Subcutaneous abdominal adipose tissue (tissue), 5 donors: ENCODE measurements around the gene RAP1GAP2.
A peak's percentile ranks its signal among the peaks of the same experiment; 100 is the strongest.
"Not testable (repeated sequence)": the region's sequence is repeated elsewhere in the genome, so short reads cannot be mapped to it uniquely, and the experiment has no call there.

Experiments
- H3K27ac ChIP-seq: one replicate; pipeline ENCODE4 v1.7.0; 2013; ENCODE audit warnings: low read depth, mild to moderate bottlenecking, inconsistent platforms, low read length, moderate library complexity
- H3K27me3 ChIP-seq, 5 donors: one replicate each; pipeline ENCODE4 v1.7.0; 2013; ENCODE audit warnings: low read length in 5 of 5, inconsistent platforms in 1 of 5; ENCODE audit not compliant: control insufficient read depth in 5 of 5, insufficient read depth in 4 of 5
- H3K36me3 ChIP-seq, 5 donors: one replicate each; pipeline ENCODE4 v1.7.0; 2013; ENCODE audit warnings: low read length in 5 of 5; ENCODE audit not compliant: control insufficient read depth in 5 of 5, insufficient read depth in 5 of 5
- H3K4me1 ChIP-seq, 5 donors: one replicate each; pipeline ENCODE4 v1.7.0; 2013; ENCODE audit warnings: low read length in 5 of 5, mild to moderate bottlenecking in 3 of 5, moderate library complexity in 1 of 5; ENCODE audit not compliant: control insufficient read depth in 5 of 5, insufficient read depth in 5 of 5
- H3K4me3 ChIP-seq, 5 donors: one replicate each; pipeline ENCODE4 v1.7.0; 2013; ENCODE audit warnings: low read length in 5 of 5, low read depth in 1 of 5
- H3K9ac ChIP-seq, 5 donors: one replicate each; pipeline ENCODE4 v1.7.0; 2013; ENCODE audit warnings: low read length in 5 of 5, mild to moderate bottlenecking in 4 of 5, moderate library complexity in 3 of 5
- H3K9me3 ChIP-seq, 5 donors: one replicate each; pipeline ENCODE4 v1.7.0; 2013; ENCODE audit warnings: low read length in 5 of 5; ENCODE audit not compliant: control insufficient read depth in 5 of 5
- donor health status: healthy.
- donor health status: healthy.
- donor health status: healthy.
- donor health status: healthy.
- donor health status: healthy.

Gene RAP1GAP2

DNA sequence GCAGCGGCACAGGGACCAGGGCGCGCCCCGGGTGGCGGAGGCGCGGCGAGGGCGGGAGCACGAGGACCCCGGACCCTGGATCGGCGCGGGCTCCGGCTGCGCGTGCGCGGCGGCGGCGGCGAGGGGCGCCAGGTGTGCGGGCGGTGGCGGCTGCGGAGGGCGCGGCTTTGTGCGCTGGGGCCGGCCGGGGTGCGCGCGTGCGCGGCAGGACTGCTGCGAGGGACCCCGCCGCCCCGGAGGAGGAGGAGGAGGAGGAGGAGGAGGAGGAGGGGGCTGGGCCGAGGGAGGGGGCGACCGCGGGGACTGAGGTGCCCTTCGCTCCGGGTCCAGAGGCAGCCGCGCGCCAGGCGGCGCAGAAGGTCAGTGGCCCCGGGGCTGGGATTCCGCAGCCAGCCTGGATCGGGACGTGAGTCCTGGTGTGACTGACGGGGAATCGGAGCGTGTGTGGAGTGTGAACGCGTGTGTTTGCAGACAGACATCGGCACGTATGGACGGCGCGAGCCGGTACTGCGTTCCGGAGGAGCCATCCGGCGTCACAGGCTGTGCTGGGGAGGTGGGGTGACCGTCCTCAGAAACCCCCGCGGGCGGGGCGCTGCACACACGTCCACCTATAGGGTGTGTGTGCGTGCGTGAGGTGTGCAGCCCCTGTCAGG lies 19.5 kb upstream of the RAP1GAP2 start:
- peaks cover 28 to 49% (median 31%) of the 10 kb centered on the region in 5 donors for H3K27me3 ChIP-seq
- H3K36me3 ChIP-seq: no peaks in the 10 kb centered on the region
- no peak overlapping the region for H3K27ac ChIP-seq
- peaks cover 0 to 4% (median 3%) of the 10 kb centered on the region in 5 donors for H3K4me1 ChIP-seq
- H3K9ac ChIP-seq: no peak overlapping the region
- H3K4me3 ChIP-seq: peak overlapping the region in 1 of 5 donors; percentile 34
- no peaks in the 10 kb centered on the region for H3K9me3 ChIP-seq

DNA sequence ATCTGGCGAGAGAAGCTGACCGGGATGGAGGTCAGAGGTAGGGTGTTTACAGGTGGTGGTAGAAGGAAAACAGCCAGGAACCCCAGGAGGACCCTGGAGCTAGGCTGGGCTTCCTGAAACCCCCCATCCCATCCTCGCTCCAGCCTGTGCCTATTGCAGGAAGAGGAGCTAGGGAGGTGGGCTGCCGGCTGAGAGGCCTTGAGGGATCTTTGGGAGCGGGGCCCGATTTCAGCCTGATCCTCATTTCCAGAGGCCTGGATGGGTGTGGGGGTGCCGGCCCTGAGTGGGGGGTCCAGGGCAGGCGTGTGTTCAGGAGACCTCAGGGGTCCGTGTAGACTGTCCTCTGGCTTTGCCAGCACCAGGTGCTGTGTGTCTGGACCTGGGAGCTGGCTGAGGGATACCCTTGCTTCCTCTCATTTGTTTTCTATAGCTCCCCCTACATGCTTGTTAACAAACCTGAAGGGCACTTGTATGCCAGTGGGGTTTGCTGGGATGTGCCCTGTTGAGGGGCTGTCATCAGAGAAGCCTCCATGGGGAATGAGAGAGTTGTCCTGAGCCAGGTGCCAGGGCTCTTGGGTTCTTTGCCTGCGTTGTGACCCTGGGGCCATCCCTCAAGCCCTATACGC lies 18.9 kb upstream of the RAP1GAP2 start:
- no peak overlapping the region for H3K4me3 ChIP-seq

DNA sequence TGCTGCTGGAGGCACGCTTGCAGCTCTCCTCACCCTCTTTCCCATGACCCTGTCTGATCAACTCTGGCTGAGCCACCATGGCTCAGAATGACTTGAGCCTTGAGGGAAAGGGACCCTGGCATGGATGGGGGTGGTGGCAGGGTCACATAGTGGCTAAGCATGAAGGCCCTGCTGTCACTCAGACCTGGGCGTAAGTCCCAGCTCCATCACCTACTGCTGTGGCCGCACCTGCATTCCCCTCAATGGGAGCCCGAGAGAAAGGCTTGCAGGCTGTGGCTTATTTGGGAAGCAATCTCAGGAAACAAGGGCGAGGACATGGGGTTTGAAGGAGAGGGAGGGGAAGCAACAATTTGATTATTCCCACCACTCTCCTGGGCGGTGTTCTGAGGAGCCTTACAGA lies 17.7 kb upstream of the RAP1GAP2 start:
- H3K36me3 ChIP-seq: no peaks in the 10 kb centered on the region
- H3K4me1 ChIP-seq: peaks cover 0 to 4% (median 3%) of the 10 kb centered on the region in 5 donors
- H3K4me3 ChIP-seq: no peak overlapping the region
- H3K9me3 ChIP-seq: peaks cover 0 to under 1% (median under 1%) of the 10 kb centered on the region in 5 donors
- H3K27ac ChIP-seq: no peak overlapping the region
- H3K27me3 ChIP-seq: peaks cover 28 to 41% (median 36%) of the 10 kb centered on the region in 5 donors
- no peak overlapping the region for H3K9ac ChIP-seq

More for the DNA sequence above, 18.9 kb upstream of the RAP1GAP2 start:
- H3K9ac ChIP-seq: no peak overlapping the region
- peaks cover 0 to 4% (median 3%) of the 10 kb centered on the region in 5 donors for H3K4me1 ChIP-seq
- H3K36me3 ChIP-seq: no peaks in the 10 kb centered on the region
- no peak overlapping the region for H3K27ac ChIP-seq
- H3K27me3 ChIP-seq: peaks cover 28 to 47% (median 36%) of the 10 kb centered on the region in 5 donors
- no peaks in the 10 kb centered on the region for H3K9me3 ChIP-seq

DNA sequence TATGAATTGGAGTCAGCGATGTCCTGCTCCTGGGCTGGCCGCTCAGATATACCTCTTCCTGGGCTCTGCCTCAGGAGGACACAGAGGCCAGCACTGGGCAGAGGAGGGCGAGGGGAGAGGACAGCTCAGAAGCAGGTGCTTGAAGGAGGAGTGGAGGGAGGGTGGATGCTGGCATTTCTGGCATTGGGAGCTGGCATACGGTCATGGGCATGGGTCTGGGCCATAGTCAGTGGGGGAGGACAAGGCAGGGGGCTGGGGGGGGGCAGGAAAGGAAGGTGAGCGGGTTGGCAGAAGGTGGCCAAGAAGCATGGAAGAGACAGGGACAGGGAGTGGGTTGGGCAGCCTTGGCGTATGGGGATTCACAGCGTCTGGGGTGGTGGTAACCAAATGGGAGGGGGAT lies 16.7 kb upstream of the RAP1GAP2 start:
- Histone ChIP-seq H3K27me3 (peaks cover 25 to 36% (median 31%) of the 10 kb centered on the region in 5 donors), H3K9me3 (peaks cover 0 to 5% (median 3%) of the 10 kb centered on the region in 5 donors), H3K4me1 (peaks cover 0 to 4% (median 3%) of the 10 kb centered on the region in 5 donors), H3K36me3 (no peaks in the 10 kb centered on the region), H3K4me3 (no peak overlapping the region), H3K27ac (no peak overlapping the region), H3K9ac (no peak overlapping the region)

DNA sequence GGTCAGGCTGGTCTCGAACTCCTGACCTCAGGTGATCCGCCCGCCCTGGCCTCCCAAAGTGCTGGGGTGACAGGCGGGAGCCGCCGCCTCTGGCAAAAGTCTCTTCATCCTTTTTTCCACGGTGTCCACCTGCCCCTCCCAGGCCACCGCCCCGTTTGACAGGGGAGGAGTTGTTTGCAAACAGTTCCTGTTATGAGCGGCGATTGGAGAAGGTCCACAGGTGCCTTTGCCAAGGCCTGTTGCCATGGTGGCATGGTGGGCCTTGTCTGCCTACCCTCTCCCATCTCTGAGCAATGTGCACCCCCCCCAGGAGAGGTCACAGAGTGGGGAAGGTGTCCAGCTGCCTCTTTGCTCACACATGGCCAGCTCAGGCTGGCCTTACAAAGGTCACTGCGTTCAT lies 16.0 kb upstream of the RAP1GAP2 start:
- H3K4me1 ChIP-seq: peaks cover 0 to 4% (median 3%) of the 10 kb centered on the region in 5 donors
- peaks cover 0 to 5% (median 3%) of the 10 kb centered on the region in 5 donors for H3K9me3 ChIP-seq
- H3K9ac ChIP-seq: no peak overlapping the region
- H3K36me3 ChIP-seq: no peaks in the 10 kb centered on the region
- H3K4me3 ChIP-seq: no peak overlapping the region
- no peak overlapping the region for H3K27ac ChIP-seq
- H3K27me3 ChIP-seq: peaks cover 24 to 33% (median 28%) of the 10 kb centered on the region in 5 donors

DNA sequence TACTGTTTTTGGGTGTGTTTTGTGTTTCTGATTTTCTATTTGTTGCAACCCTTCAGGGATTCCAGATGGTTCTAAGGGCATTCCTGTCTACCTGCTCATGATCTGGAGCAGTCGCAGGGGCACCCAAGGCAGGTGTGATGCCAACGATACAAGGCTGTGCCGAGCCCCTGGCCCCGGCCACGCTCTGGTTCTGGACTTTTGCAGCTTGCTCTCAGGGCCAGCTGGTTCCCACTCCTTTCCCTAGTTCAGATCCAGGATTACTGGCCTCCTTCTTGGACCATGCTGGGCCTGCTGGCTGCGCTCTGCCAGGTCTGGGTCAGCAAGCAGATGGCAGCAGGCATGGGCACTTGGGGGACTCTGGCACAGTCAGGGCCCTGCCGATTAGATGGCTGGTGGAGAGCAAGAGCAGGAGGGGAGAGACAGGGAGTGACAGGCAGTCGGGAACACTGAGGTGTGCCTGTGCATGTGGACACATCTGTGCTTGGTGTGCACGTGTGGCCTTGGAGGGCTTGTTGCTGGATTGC lies 15.2 kb upstream of the RAP1GAP2 start:
- H3K9ac ChIP-seq: no peak overlapping the region
- H3K9me3 ChIP-seq: peaks cover 0 to 5% (median 3%) of the 10 kb centered on the region in 5 donors

DNA sequence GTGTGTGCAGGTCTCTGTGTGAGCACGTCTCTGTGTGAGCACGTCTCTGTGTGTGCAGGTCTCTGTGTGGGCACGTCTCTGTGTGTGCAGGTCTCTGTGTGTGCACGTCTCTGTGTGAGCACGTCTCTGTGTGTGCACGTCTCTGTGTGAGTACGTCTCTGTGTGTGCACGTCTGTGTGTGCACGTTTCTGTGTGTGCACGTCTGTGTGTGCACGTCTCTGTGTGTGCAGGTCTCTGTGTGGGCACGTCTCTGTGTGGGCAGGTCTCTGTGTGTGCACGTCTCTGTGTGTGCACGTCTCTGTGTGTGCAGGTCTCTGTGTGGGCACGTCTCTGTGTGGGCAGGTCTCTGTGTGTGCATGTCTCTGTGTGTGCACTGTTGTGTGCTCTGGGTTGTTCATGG lies 14.6 kb upstream of the RAP1GAP2 start:
- not testable (repeated sequence) for H3K9me3 ChIP-seq, H3K27ac ChIP-seq, H3K9ac ChIP-seq, H3K4me1 ChIP-seq, H3K4me3 ChIP-seq, H3K36me3 ChIP-seq
- H3K27me3 ChIP-seq: peaks cover 17 to 26% (median 19%) of the 10 kb centered on the region in 5 donors

More for the DNA sequence above, 15.2 kb upstream of the RAP1GAP2 start:
- H3K27me3 ChIP-seq: peaks cover 20 to 29% (median 22%) of the 10 kb centered on the region in 5 donors
- H3K4me1 ChIP-seq: peaks cover 0 to 4% (median 3%) of the 10 kb centered on the region in 5 donors
- H3K27ac ChIP-seq: no peak overlapping the region
- H3K4me3 ChIP-seq: no peak overlapping the region
- H3K36me3 ChIP-seq: no peaks in the 10 kb centered on the region

DNA sequence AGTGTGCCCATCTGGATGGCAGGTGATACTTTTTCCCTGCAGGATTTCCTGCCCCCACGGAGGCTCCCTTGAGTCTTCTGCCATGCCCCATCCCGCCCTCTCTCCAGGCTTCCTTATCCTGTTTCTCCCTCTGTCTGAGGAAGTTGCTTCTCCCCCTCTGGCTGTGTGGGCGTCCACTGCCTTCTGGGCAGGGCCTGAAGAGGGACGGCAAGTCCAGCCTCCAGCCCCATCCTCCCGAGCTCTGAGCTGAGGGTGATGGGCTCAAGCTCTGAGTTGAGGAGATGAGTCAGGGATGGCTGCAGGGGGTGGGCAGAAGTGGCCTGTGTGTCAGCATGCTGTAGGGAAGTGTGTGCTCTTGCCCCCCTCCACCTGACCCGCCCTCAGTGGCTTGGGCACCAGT lies 14.2 kb upstream of the RAP1GAP2 start:
- H3K9me3 ChIP-seq: peaks cover 0 to 5% (median 3%) of the 10 kb centered on the region in 5 donors
- H3K36me3 ChIP-seq: no peaks in the 10 kb centered on the region
- H3K4me3 ChIP-seq: no peak overlapping the region
- peaks cover 0 to 5% (median under 1%) of the 10 kb centered on the region in 5 donors for H3K4me1 ChIP-seq
- H3K9ac ChIP-seq: no peak overlapping the region
- no peak overlapping the region for H3K27ac ChIP-seq
- H3K27me3 ChIP-seq: peaks cover 14 to 23% (median 16%) of the 10 kb centered on the region in 5 donors

DNA sequence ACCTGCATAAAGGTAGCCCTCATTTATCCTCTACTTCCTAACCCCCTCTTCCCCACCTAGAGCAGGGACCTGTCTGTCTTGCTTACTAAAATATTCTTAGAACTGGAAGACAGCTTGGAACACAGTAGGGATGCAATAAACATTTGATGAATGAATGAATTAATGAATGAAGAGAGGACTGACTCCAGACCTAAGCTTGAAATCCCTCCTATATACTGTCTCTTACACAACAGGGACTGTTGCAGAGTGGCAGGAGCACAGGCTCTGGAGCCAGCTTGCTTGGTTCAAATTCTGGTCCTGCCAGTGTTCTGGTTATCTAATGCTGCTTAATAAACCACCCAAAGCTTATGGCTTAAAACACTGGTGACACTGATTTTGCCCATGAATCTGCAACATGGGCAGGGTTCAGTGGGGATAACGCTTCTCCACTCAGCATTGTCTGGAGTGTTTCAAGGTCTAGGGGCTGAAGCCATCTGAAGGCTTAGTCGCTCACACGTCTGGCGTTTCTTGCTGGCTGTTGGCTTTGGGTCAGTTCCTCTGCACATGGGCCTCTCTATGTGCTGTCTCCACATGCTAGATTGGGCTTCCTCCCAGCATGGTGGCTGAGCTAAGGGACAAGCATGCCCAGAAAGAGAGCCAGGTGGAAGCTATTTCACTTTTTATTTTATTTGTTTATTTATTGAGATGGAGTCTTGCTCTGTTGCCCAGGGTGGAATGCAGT lies 12.8 kb upstream of the RAP1GAP2 start:
- peaks cover 0 to 5% (median 0%) of the 10 kb centered on the region in 5 donors for H3K4me1 ChIP-seq
- H3K9me3 ChIP-seq: peaks cover 0 to 5% (median 3%) of the 10 kb centered on the region in 5 donors
- no peak overlapping the region for H3K4me3 ChIP-seq
- H3K9ac ChIP-seq: no peak overlapping the region
- H3K27ac ChIP-seq: no peak overlapping the region
- H3K36me3 ChIP-seq: no peaks in the 10 kb centered on the region
- peaks cover 6 to 14% (median 8%) of the 10 kb centered on the region in 5 donors for H3K27me3 ChIP-seq
